Gastroesophageal sphincter (tissue), 4 donors: ENCODE measurements around the gene DUSP16. TPM values are rescaled to one million over a fixed set of nuclear protein-coding genes. Genes with fewer than 3 reads are reported as not detected.
A peak's percentile ranks its signal among the peaks of the same experiment; 100 is the strongest.
"Not testable (repeated sequence)": the region's sequence is repeated elsewhere in the genome, so short reads cannot be mapped to it uniquely, and the experiment has no call there.

Experiments
- ATAC-seq: fragments of 150-250 bp; one replicate; pipeline ENCODE4 v1.9.1; 2016; ENCODE audit warnings: mild to moderate bottlenecking, moderate library complexity
- H3K27ac ChIP-seq, 4 donors: fragments of 200-600 bp; sonication (generic) in 3 of 4; 1 replicate in 3 of 4; 2 replicates in 1 of 4; pipeline ENCODE4 v1.5.1; 2016 to 2019
- H3K27me3 ChIP-seq: fragments of 200-600 bp; sonication (generic); one replicate; pipeline ENCODE4 v1.5.1; 2019
- H3K36me3 ChIP-seq, 2 donors: fragments of 200-600 bp; sonication (generic); one replicate each; pipeline ENCODE4 v1.5.1; 2019; ENCODE audit warnings: control low read depth in 1 of 2
- H3K4me1 ChIP-seq, 3 donors: fragments of 200-600 bp; sonication (generic); 1 replicate in 2 of 3; 2 replicates in 1 of 3; pipeline ENCODE4 v1.5.1; 2016 to 2019; ENCODE audit warnings: control low read depth in 2 of 3
- H3K4me3 ChIP-seq, 2 donors: fragments of 200-600 bp; sonication (generic); one replicate each; pipeline ENCODE4 v1.5.1; 2019; ENCODE audit warnings: mild to moderate bottlenecking in 1 of 2, moderate library complexity in 1 of 2
- H3K9me3 ChIP-seq, 3 donors: fragments of 200-600 bp; sonication (generic); one replicate each; pipeline ENCODE4 v1.5.1; 2017 to 2019; ENCODE audit warnings: control low read depth in 2 of 3
- CTCF ChIP-seq, 4 experiments: fragments of 200-600 bp in 2 of 4; fragments of 450-650 bp in 2 of 4; sonication (generic) in 1 of 4; IDR thresholded peaks; one replicate each; pipeline ENCODE4 v1.5.1; 2017 to 2019; ENCODE audit warnings: antibody characterized with exemption in 4 of 4, mild to moderate bottlenecking in 2 of 4, moderate library complexity in 2 of 4
- EP300 ChIP-seq: sonication (generic); formaldehyde crosslinking; IDR thresholded peaks from one replicate; pipeline ENCODE4 v1.6.1; 2017; ENCODE audit warnings: antibody characterized with exemption, mild to moderate bottlenecking
- POLR2A ChIP-seq, 2 donors: fragments of 450-650 bp; IDR thresholded peaks; one replicate each; pipeline ENCODE4 v1.6.1; 2017; ENCODE audit warnings: antibody characterized with exemption in 2 of 2, mild to moderate bottlenecking in 2 of 2, moderate library complexity in 1 of 2
- POLR2AphosphoS5 ChIP-seq: sonication (generic); formaldehyde crosslinking; IDR thresholded peaks from one replicate; pipeline ENCODE4 v1.6.1; 2017; ENCODE audit warnings: antibody characterized with exemption
- WGBS, 2 donors: methylation state at CpG; one replicate each; pipeline ENCODE4 v1.1.5; 2018; ENCODE audit warnings: low coverage in 1 of 2; 5-methylcytosine and 5-hydroxymethylcytosine counted together
- total RNA-seq, 4 donors: library from RNA; depleted of rRNA; stranded (reverse); fragments of >200 nt; gene quantifications; one replicate each; pipeline ENCODE4 v1.1.0, GENCODE V29; 2016

DUSP16 gene
- total RNA-seq, 4 donors from 2014 or later, result 14.7 to 20.1 (median 17.1) TPM

GRCh38 chr12:12474931-12475795 lies 87.5 kb downstream of the DUSP16 start:
- peak; percentile 31 for ATAC-seq
- H3K4me3 ChIP-seq, result no peak overlapping the region
- TF ChIP-seq EP300, result no peak
- TF ChIP-seq POLR2A (IDR thresholded peaks at IDR 0.05), result no peak
- TF ChIP-seq CTCF (IDR thresholded peaks at IDR 0.05), result no peak
- TF ChIP-seq POLR2AphosphoS5, result no peak

GRCh38 chr12:12474471-12474928 lies 88.2 kb downstream of the DUSP16 start:
- 61 to 75% methylated on average over 2 to 8 of the region's 8 CpGs for WGBS, 2 donors
- no peak overlapping the region for H3K4me3 ChIP-seq
- H3K36me3 ChIP-seq, result peaks cover 0 to 41% of the 10 kb centered on the region in 2 donors
- no peaks in the 10 kb centered on the region for H3K4me1 ChIP-seq
- H3K27ac ChIP-seq, result peak overlapping the region in 2 of 4 donors; percentile 8 to 35
- H3K9me3 ChIP-seq, result no peaks in the 10 kb centered on the region
- no peak for ATAC-seq
- H3K27me3 ChIP-seq, result no peaks in the 10 kb centered on the region
- TF ChIP-seq POLR2A (IDR thresholded peaks at IDR 0.05) (no peak), EP300 (no peak), POLR2AphosphoS5 (no peak), CTCF (IDR thresholded peaks at IDR 0.05) (no peak)

More at GRCh38 chr12:12474931-12475795, 87.5 kb downstream of the DUSP16 start:
- peaks cover 0 to 47% of the 10 kb centered on the region in 2 donors for H3K36me3 ChIP-seq
- H3K4me1 ChIP-seq, result no peaks in the 10 kb centered on the region
- H3K9me3 ChIP-seq, result no peaks in the 10 kb centered on the region
- 74 to 82% methylated on average over 13 of the region's 15 CpGs for WGBS, 2 donors
- peak overlapping the region in 3 of 4 donors; percentile 35 to 50 (median 48) for H3K27ac ChIP-seq
- H3K27me3 ChIP-seq, result no peaks in the 10 kb centered on the region

- H3K4me3 ChIP-seq, result no peak overlapping the region
- H3K27ac ChIP-seq, result no peak overlapping the region
- ATAC-seq, result no peak
- no peaks in the 10 kb centered on the region for H3K27me3 ChIP-seq
- peaks cover 0 to 28% of the 10 kb centered on the region in 2 donors for H3K36me3 ChIP-seq
- 89 to 91% methylated on average over 1 to 3 of the region's 4 CpGs for WGBS, 2 donors
- H3K9me3 ChIP-seq, result no peaks in the 10 kb centered on the region
- TF ChIP-seq POLR2AphosphoS5 (no peak), POLR2A (IDR thresholded peaks at IDR 0.05) (no peak), CTCF (IDR thresholded peaks at IDR 0.05) (no peak), EP300 (no peak)
- no peaks in the 10 kb centered on the region for H3K4me1 ChIP-seq
These were observed 89.4 kb downstream of the DUSP16 start for GRCh38 chr12:12473223-12473622.

DNA sequence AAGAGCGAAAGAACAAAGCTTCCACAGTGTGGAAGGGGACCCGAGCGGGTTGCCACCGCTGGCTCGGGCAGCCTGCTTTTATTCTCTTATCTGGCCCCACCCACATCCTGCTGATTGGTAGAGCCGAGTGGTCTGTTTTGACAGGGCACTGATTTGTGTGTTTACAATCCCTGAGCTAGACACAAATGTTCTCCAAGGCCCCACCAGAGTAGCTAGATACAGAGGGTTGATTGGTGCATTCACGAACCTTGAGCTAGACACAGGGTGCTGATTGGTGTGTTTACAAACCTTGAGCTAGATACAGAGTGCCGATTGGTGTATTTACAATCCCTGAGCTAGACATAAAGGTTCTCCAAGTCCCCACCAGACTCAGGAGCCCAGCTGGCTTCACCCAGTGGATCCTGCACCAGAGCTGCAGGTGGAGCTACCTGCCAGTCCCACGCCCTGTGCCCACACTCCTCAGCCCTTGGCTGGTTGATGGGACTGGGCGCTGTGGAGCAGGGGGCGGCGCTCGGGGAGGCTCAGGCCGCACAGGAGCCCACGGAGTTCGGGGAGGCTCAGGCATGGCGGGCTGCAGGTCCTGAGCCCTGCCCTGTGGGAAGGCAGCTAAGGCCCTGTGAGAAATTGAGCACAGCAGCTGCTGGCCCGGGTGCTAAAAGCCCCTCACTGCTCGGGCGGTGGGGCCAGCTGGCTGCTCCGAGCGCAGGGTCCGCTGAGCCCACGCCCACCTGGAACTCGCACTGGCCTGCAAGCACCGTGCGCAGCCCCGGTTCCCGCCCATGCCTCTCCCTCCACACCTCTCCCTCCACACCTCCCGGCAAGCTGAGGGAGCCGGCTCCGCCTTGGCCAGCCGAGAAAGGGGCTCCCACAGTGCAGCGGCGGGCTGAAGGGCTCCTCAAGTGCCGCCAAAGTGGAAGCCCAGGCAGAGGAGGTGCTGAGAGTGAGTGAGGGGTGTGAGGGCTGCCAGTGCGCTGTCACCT lies 90.4 kb downstream of the DUSP16 start:
- not testable (repeated sequence) for ATAC-seq, H3K27me3 ChIP-seq, H3K4me1 ChIP-seq, H3K9me3 ChIP-seq, H3K27ac ChIP-seq, H3K4me3 ChIP-seq
- H3K36me3 ChIP-seq, result peaks cover 0 to 26% of the 10 kb centered on the region in 2 donors
- WGBS, 2 donors, result 96 to 100% methylated on average over 1 to 4 of the region's 37 CpGs

DNA sequence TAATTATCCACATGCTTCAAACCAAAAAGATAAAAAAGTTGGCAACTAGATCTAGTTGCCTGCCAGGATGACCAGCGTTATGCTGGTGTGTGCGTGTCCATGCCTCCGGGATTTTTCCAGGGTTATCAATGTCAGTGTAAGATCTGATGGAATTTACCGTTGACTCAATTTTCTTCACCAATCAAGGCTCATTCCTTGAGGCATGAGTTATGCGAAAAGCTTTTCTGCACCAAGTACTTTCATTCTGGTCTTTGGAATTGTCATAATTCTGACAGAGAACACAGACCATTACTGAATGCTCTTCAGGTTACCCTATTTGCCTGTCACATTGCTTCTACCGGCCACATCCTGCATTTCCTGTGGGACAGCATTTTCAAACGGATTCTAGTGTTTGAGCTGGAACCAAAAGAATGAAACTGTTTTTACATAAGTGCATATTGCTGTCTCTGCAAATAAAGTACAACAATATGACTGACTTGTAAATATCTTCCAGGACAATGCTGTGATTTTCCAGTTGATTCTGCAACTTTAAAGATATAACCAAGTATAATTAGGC lies 91.8 kb downstream of the DUSP16 start:
- TF ChIP-seq EP300 (no peak), POLR2A (IDR thresholded peaks at IDR 0.05) (no peak), CTCF (IDR thresholded peaks at IDR 0.05) (no peak), POLR2AphosphoS5 (no peak)
- 85 to 96% methylated on average over 6 to 7 of the region's 7 CpGs for whole genome bisulfite sequencing, 2 donors
- H3K27ac ChIP-seq, result no peak overlapping the region
- no peaks in the 10 kb centered on the region for H3K9me3 ChIP-seq
- H3K27me3 ChIP-seq, result no peaks in the 10 kb centered on the region
- no peak for ATAC-seq
- no peak overlapping the region for H3K4me3 ChIP-seq
- no peaks in the 10 kb centered on the region for H3K4me1 ChIP-seq
- peaks cover 0 to 26% of the 10 kb centered on the region in 2 donors for H3K36me3 ChIP-seq
